ENCODE results near the gene DAZAP1.
"Not testable (repeated sequence)": the region's sequence is repeated elsewhere in the genome, so short reads cannot be mapped to it uniquely, and the experiment has no call there.

Gene DAZAP1

GRCh38 chr19:1426736-1427135 lies 19.4 kb downstream of the DAZAP1 start:
- DNase-seq = no peak

- no peak for DNase-seq
These were observed 20.0 kb downstream of the DAZAP1 start for GRCh38 chr19:1427221-1427920.

DNA sequence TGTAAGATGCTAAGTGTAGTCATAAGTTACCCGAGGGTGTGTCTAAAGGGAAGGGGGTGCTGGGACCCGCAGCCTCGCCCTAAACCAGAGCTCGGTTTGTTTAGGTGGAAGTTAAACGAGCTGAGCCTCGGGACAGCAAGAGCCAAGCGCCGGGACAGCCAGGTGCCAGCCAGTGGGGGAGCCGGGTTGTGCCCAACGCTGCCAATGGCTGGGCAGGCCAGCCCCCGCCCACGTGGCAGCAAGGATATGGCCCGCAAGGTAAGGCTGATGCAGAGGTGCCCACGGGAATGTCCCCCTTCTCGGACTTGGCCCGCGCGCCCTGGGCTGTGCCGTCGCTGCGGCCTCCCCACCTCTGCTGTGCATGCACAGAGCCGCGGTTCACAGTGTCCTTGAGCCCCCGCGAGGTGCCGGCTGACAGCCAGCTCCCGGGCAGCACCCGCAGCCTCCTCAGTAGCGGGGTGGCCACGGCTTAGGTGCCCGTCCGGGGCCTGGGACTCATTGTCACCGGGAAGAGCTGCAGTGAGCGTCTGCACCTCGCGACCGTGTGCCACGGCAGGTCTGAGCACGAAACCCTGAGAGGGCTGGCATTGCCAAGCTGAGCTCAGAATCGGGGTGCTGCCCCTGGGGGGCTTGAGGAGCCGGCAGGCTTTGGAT lies 21.5 kb downstream of the DAZAP1 start:
- DNase-seq = no peak

DNA sequence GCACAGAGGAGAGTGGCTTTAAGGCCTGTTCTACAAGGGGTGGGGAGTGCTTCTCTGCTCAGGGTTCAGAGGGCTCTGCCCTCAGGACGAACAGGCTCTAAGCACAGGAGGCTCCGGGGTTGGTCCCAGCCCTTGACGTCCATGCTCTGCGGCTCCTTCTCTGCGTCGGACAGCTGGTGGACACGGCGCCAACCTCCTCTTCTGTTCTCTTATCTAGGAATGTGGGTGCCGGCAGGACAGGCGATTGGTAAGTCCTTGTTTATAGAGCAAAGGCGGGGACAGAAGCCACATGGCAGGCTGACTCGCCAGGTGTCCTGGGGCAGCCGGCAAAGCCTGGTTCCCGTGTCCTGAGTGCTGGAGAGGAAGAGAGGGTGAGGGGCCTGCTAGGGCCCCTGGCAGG lies 22.4 kb downstream of the DAZAP1 start:
- no peak for DNase-seq

- DNase-seq = no peak
These were observed 22.9 kb downstream of the DAZAP1 start for GRCh38 chr19:1430246-1430645.

DNA sequence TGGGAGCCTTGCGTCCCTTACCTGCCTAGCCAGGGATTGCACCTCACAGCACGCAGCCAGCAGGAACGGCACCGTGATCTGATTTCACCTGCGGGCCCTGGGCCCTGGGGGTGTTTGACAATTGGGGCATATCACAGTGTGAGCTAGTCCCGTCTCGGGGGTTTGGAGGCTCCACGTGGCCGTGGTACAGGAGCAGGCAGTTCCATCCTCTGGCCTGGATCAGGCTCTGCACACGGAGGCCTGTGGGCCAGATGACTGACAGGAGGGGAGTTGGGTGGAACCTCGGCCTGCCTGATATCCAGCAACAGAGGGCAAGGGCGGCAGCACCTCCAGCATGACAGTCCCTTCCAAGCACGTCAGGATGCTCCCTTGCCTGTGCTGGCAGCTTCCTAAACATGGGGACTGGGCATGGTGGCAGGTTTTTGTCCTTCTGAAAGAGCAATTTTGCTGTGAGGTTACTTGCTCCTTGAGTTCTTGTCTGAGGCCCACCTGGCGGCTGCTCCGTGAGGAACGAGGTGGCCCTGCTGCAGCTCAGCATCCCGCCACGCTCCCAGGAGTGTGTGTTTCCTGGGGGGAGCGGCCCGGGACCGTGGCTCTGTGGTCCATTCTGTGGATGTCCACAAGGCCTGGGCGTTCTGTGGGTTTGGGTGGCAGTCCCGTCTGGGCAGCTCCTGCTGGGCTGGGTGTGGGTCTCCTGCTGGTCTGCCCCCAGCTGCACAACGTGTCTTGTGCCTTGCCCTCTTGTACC lies 24.5 kb downstream of the DAZAP1 start:
- no peak for DNase-seq

DNA sequence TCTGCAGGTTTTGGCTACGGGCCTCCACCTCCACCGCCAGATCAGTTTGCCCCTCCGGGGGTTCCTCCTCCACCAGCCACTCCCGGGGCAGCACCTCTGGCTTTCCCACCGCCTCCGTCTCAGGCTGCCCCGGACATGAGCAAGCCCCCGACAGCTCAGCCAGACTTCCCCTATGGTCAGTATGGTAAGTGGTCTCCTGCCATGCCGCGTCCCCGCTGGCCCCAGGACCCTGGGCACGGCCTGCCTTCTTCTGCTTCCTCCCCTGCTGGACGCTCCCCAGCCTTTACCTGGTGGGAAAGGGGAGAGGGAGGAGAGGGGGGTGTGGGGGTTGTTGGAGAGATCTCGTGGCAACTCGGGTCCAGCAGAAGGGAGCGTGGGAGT lies 25.1 kb downstream of the DAZAP1 start:
- DNase-seq = no peak

GRCh38 chr19:1433119-1434039 lies 26.0 kb downstream of the DAZAP1 start:
- DNase-seq = no peak

DNA sequence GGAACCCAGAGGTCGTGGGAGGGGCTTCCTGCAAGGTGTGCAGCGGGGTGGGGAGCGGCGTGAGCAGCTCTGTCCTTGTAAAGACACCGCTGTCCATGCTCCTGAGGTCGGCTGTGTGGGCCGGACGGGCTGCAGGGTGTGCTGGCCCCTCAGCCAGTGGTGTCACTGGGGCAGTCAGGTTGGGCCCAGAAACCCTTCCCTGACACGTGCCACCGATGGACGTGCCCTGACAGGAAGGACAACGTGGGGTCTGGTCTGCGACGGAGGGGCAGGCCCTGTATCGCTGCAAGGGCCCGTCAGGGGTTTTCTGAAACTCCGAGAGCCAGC lies 26.6 kb downstream of the DAZAP1 start:
- DNase-seq = no peak

DNA sequence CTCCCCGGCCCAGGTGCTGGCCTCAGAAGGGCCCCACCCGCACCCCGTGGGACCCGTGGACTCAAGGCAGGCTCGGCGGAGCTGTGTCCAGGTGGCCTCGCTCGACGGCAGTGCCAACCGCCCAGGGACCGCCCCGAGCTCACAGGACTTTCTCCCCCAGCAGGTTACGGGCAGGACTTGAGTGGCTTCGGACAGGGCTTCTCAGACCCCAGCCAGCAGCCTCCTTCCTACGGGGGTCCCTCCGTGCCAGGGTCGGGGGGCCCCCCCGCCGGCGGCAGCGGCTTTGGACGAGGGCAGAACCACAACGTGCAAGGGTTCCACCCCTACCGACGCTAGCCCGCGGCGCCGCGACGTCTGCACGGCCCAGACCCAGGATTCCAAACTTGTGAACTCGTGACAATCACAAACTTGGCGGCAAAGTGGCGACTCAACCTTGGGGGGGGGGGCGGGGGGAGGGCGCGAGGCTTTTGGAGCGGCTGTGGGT lies 27.2 kb downstream of the DAZAP1 start:
- no peak for DNase-seq

DNA sequence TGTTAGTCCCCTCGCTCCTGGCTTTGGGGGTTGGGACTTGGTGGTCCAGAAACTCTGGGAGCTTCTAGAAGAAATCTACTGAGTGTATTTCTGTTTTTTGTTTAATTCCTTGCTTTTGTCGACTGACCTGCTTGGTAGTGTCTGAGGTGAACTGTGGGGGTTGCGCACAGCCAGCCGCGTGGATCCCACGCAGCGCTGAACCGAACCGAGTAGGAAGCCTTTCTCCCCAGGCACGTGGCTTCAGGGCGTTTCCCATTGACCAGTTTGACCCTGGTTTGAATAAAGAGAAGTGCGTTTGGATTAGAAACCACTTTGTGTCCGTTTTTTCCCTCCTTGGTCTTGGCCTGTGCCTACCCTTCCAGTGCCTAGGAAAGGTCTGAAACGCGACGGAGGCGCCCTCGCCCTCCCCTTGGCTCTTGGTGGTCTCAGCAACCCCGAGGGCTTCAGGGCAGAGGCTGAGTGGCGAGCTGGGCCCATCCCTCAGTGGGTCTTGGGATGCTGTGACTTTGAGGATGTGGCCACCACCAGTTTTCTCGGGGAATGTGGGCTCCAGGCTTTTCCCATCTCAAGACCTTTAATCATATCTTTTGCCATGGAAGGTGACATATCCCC lies 28.1 kb downstream of the DAZAP1 start:
- no peak for DNase-seq

DNA sequence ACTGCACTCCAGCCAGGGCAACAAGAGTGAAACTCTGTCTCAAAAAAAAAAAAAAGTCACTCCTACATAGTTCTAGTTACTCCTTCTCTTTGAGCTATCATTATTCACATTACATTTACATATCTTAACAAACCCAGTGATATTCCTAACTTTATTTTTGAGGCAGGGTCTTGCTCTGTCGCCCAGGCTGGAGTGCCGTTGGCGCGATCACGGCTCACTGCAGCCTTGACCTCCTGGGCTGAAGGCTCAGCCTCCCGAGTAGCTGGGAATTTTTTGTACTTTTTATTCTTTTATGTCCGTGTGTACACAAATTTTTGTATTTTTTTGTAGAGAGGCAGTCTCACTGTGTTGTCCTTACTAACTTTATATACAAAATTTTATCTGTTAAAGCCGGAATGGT lies 30.2 kb downstream of the DAZAP1 start:
- DNase-seq = no peak

- DNase-seq = peak; percentile 97
These were observed 30.9 kb downstream of the DAZAP1 start, which contains the start of gene RPS15 for GRCh38 chr19:1438035-1438932. TSS of gene RPS15 (plus strand) at chr19:1438396. CDS start at chr19:1438426, 30 bp downstream.

DNA sequence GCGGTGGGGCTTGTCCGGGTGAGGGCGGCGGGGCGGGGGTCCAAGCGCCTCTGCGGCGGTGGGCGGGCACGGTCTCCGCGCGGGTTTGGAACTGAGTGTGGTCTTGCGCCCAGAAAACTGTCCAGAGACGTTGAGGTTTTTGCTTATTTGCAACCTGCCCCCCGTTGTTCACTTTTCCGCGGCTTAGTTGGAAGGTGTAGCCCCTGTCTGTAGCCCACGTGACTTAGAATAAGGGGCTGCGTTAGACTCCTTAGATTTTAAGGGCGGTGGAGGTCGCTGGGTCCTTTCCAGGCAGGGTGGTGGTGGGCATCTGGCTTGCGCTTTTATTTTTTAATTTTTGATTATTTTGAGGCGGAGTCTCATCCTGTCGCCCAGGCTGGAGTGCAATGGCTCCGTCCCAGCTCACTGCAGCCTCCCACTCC lies 31.6 kb downstream of the DAZAP1 start:
- DNase-seq = no peak

- not testable (repeated sequence) for DNase-seq
These were observed 32.4 kb downstream of the DAZAP1 start for GRCh38 chr19:1439525-1440417.

GRCh38 chr19:1440418-1440801 lies 33.0 kb downstream of the DAZAP1 start:
- DNase-seq = no peak

- no peak for DNase-seq
These were observed 33.6 kb downstream of the DAZAP1 start for GRCh38 chr19:1441022-1441426.

GRCh38 chr19:1441677-1442438 lies 34.5 kb downstream of the DAZAP1 start:
- DNase-seq = no peak

- peak; percentile 77 for DNase-seq
These were observed 38.0 kb downstream of the DAZAP1 start for GRCh38 chr19:1445185-1445931.
